Trophoblast cell (in vitro differentiated cells and primary cell): ENCODE results near the gene CDK3. TPM values are rescaled to one million over a fixed set of nuclear protein-coding genes. Genes with fewer than 3 reads are reported as not detected.
A peak's percentile ranks its signal among the peaks of the same experiment; 100 is the strongest.

Experiments used
- DNase-seq, 2 donors: peaks; one replicate each; pipeline ENCODE4 v3.0.0-alpha.2; 2016
- H2AFZ ChIP-seq: 2 replicates; pipeline ENCODE4 v1.6.1; 2013; ENCODE audit warnings: low read length, moderate library complexity, mild to moderate bottlenecking; ENCODE audit not compliant: insufficient read depth, poor library complexity
- H2AK5ac ChIP-seq: 2 replicates; pipeline ENCODE4 v1.6.1; 2013; ENCODE audit warnings: mild to moderate bottlenecking, low read length
- H2BK120ac ChIP-seq: 2 replicates; pipeline ENCODE4 v1.6.1; 2013; ENCODE audit warnings: low read length, mild to moderate bottlenecking, moderate library complexity; ENCODE audit not compliant: insufficient read depth, poor library complexity
- H2BK12ac ChIP-seq: 2 replicates; pipeline ENCODE4 v1.6.1; 2013; ENCODE audit warnings: mild to moderate bottlenecking, low read length, moderate library complexity
- H2BK5ac ChIP-seq: 2 replicates; pipeline ENCODE4 v1.6.1; 2013; ENCODE audit warnings: low read length, low read depth, moderate library complexity, mild to moderate bottlenecking; ENCODE audit not compliant: poor library complexity
- H3K14ac ChIP-seq: 2 replicates; pipeline ENCODE4 v1.6.1; 2013; ENCODE audit warnings: mild to moderate bottlenecking, low read length
- H3K18ac ChIP-seq: 2 replicates; pipeline ENCODE4 v1.6.1; 2013; ENCODE audit warnings: mild to moderate bottlenecking, low read length
- H3K23ac ChIP-seq: 2 replicates; pipeline ENCODE4 v1.6.1; 2013; ENCODE audit warnings: low read length
- H3K27ac ChIP-seq: 2 replicates; pipeline ENCODE4 v1.5.1; 2013; ENCODE audit warnings: low read depth, mild to moderate bottlenecking, inconsistent platforms, low read length, moderate library complexity
- H3K27me3 ChIP-seq: 2 replicates; pipeline ENCODE4 v1.6.1; 2013; ENCODE audit warnings: inconsistent platforms, mild to moderate bottlenecking, low read length, moderate library complexity; ENCODE audit not compliant: insufficient read depth
- H3K36me3 ChIP-seq, 2 experiments: 1 replicate in 1 of 2; 2 replicates in 1 of 2; pipeline ENCODE4 v1.6.1; 2013; ENCODE audit warnings: low read length in 2 of 2, mild to moderate bottlenecking in 2 of 2, moderate library complexity in 1 of 2; ENCODE audit not compliant: insufficient read depth in 2 of 2, control insufficient read depth in 1 of 2
- H3K4ac ChIP-seq: 2 replicates; pipeline ENCODE4 v1.6.1; 2013; ENCODE audit warnings: low read depth, mild to moderate bottlenecking, low read length, moderate library complexity
- H3K4me1 ChIP-seq, 2 experiments: 1 replicate in 1 of 2; 2 replicates in 1 of 2; pipeline ENCODE4 v1.6.1; 2013; ENCODE audit warnings: low read length in 2 of 2, mild to moderate bottlenecking in 2 of 2, moderate library complexity in 1 of 2; ENCODE audit not compliant: insufficient read depth in 2 of 2, control insufficient read depth in 1 of 2
- H3K4me2 ChIP-seq: 2 replicates; pipeline ENCODE4 v1.6.1; 2013; ENCODE audit warnings: inconsistent platforms, mild to moderate bottlenecking, low read length, moderate library complexity
- H3K4me3 ChIP-seq: 2 replicates; pipeline ENCODE4 v1.5.1; 2013; ENCODE audit warnings: mild to moderate bottlenecking, low read depth, low read length, inconsistent platforms
- H3K79me1 ChIP-seq: one replicate; pipeline ENCODE4 v1.6.1; 2013; ENCODE audit warnings: low read length
- H3K79me2 ChIP-seq: 2 replicates; pipeline ENCODE4 v1.6.1; 2013; ENCODE audit warnings: low read length, mild to moderate bottlenecking; ENCODE audit not compliant: control insufficient read depth, insufficient read depth, poor library complexity
- H3K9ac ChIP-seq: 2 replicates; pipeline ENCODE4 v1.6.1; 2013; ENCODE audit warnings: mild to moderate bottlenecking, low read length
- H3K9me3 ChIP-seq: 2 replicates; pipeline ENCODE4 v1.6.1; 2013; ENCODE audit warnings: low read depth, mild to moderate bottlenecking, control low read depth, inconsistent platforms, low read length; ENCODE audit not compliant: insufficient read depth
- H4K12ac ChIP-seq: 2 replicates; pipeline ENCODE4 v1.6.1; 2013; ENCODE audit warnings: low read depth, mild to moderate bottlenecking, low read length, moderate library complexity
- H4K8ac ChIP-seq: 2 replicates; pipeline ENCODE4 v1.6.1; 2013; ENCODE audit warnings: low read depth, mild to moderate bottlenecking, low read length, moderate library complexity
- H4K91ac ChIP-seq: one replicate; pipeline ENCODE4 v1.6.1; 2013; ENCODE audit warnings: low read depth, mild to moderate bottlenecking, low read length, moderate library complexity
- WGBS: extraction: QIAGEN DNeasy Blood & Tissue Kit; methylation state at CpG from one replicate; pipeline ENCODE4 v1.1.7; 2013; ENCODE audit warnings: missing lambda C conversion rate; ENCODE audit not compliant: insufficient read length, insufficient coverage; ENCODE audit errors: extremely low coverage; 5-methylcytosine and 5-hydroxymethylcytosine counted together
- polyA plus RNA-seq: library from polyadenylated mRNA; stranded (reverse); fragments of 200-250 nt; gene quantifications from 2 replicates; pipeline ENCODE4 v1.2.3, GENCODE V29; 2013

The CDK3 gene
- polyA plus RNA-seq = 7.5 and 8.6 TPM in 2 replicates

GRCh38 chr17:76000755-76001521, at the start of gene CDK3:
CDK3 (plus strand) TSS chr17:76000855; CDS start chr17:76001426, 571 bp downstream.
- Histone ChIP-seq H3K79me1 (peaks cover 11% of the 10 kb centered on the region), H3K4ac (no peak within 1 kb of the TSS), H3K79me2 (peaks cover 2% of the 10 kb centered on the region), H3K27me3 (no peaks in the 10 kb centered on the region), H3K4me1 (peaks cover 19 to 21% of the 10 kb centered on the region in 2 experiments), H2BK5ac (no peak within 1 kb of the TSS), H2AK5ac (peak within 1 kb of the TSS; percentile 3), H4K8ac (peak within 1 kb of the TSS; percentile 50), H2BK12ac (no peak within 1 kb of the TSS), H4K12ac (peak within 1 kb of the TSS; percentile 3), H3K9ac (no peak within 1 kb of the TSS), H4K91ac (peak within 1 kb of the TSS; percentile 20), H3K23ac (peak within 1 kb of the TSS; percentile 18), H3K36me3 (peaks cover 15 to 25% of the 10 kb centered on the region in 2 experiments), H3K14ac (peak within 1 kb of the TSS; percentile 24), H3K4me3 (no peak within 1 kb of the TSS), H2AFZ (no peak within 1 kb of the TSS), H3K9me3 (peaks cover 7% of the 10 kb centered on the region), H3K27ac (peak within 1 kb of the TSS; percentile 15), H2BK120ac (peak within 1 kb of the TSS; percentile 1), H3K18ac (peak within 1 kb of the TSS; percentile 35), H3K4me2 (no peak within 1 kb of the TSS)
- DNase-seq = no peak
- WGBS = no CpG with 5 or more reads among the region's 21 CpGs

- peaks cover 2% of the 10 kb centered on the region for H3K9me3 ChIP-seq
- no peaks in the 10 kb centered on the region for H3K27me3 ChIP-seq
- no peak overlapping the region for H4K8ac ChIP-seq
- H2AK5ac ChIP-seq = no peak overlapping the region
- no peaks in the 10 kb centered on the region for H3K79me1 ChIP-seq
- no peak overlapping the region for H4K91ac ChIP-seq
- no peaks in the 10 kb centered on the region for H3K79me2 ChIP-seq
- peak overlapping the region; percentile 36 for H3K4me3 ChIP-seq
- peak overlapping the region; percentile 5 for H3K9ac ChIP-seq
- H3K18ac ChIP-seq = no peak overlapping the region
- H4K12ac ChIP-seq = no peak overlapping the region
- no peaks in the 10 kb centered on the region for H3K4me1 ChIP-seq
- H3K4me2 ChIP-seq = no peak overlapping the region
- no peak for DNase-seq
- H3K27ac ChIP-seq = no peak overlapping the region
- H2BK120ac ChIP-seq = no peak overlapping the region
- peak overlapping the region; percentile 14 for H3K23ac ChIP-seq
- H2BK12ac ChIP-seq = no peak overlapping the region
- peaks cover 56 to 74% of the 10 kb centered on the region in 2 experiments for H3K36me3 ChIP-seq
- no CpG with 5 or more reads among the region's 8 CpGs for WGBS
- H3K14ac ChIP-seq = no peak overlapping the region
- H2BK5ac ChIP-seq = no peak overlapping the region
- no peak overlapping the region for H3K4ac ChIP-seq
- H2AFZ ChIP-seq = no peak overlapping the region
These were observed 49.6 kb upstream of the CDK3 start for GRCh38 chr17:75950855-75951554.

GRCh38 chr17:75959051-75959838, 41.4 kb upstream of the CDK3 start:
- Histone ChIP-seq H3K9me3 (no peaks in the 10 kb centered on the region), H3K27ac (no peak overlapping the region), H2AK5ac (no peak overlapping the region), H3K9ac (no peak overlapping the region), H3K36me3 (peaks cover 22 to 25% of the 10 kb centered on the region in 2 experiments), H2BK5ac (no peak overlapping the region), H3K27me3 (no peaks in the 10 kb centered on the region), H3K14ac (no peak overlapping the region), H2AFZ (no peak overlapping the region), H4K91ac (no peak overlapping the region), H3K4me1 (no peaks in the 10 kb centered on the region), H4K12ac (no peak overlapping the region), H3K4ac (no peak overlapping the region), H2BK12ac (no peak overlapping the region), H2BK120ac (no peak overlapping the region), H3K18ac (no peak overlapping the region), H3K4me2 (no peak overlapping the region), H4K8ac (no peak overlapping the region), H3K23ac (no peak overlapping the region), H3K4me3 (no peak overlapping the region), H3K79me1 (no peaks in the 10 kb centered on the region), H3K79me2 (no peaks in the 10 kb centered on the region)
- WGBS = no CpG with 5 or more reads among the region's 8 CpGs
- no peak for DNase-seq

DNA sequence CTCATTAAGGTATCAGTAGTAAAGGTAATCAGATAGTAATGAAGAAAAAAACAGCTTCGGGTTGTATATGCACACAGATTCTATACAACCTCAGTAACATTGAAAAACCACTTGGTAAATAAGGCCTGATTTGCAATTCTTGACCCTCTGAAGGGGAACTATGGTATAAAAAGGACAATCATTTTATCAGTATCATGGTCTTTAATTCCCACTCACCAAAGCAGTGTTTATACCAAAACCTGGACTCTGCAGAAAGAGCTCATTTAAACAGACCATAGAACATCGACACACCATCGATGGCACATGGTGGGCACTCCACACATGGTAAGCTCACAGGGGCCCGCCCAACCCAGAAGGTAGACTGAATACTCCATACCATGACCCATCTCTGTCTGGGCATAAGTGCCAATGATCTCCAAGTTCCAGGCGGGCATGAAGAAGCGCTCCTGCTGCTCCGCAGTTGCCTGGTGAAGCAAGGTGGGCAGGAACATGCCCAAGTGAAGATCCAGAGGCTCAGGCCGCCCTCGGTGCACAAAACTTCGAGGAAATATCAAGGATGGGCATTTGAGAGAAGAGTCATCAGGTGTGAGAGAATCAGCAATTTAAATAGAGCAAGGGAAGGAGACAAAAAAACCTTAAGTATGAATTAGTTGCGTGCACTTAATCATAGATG, 40.7 kb upstream of the CDK3 start:
- H3K4ac ChIP-seq = no peak overlapping the region
- H2AFZ ChIP-seq = no peak overlapping the region
- H3K27ac ChIP-seq = no peak overlapping the region
- H2BK120ac ChIP-seq = no peak overlapping the region
- H2BK12ac ChIP-seq = no peak overlapping the region
- no peak overlapping the region for H3K18ac ChIP-seq
- DNase-seq = no peak
- no peak overlapping the region for H4K91ac ChIP-seq
- no peaks in the 10 kb centered on the region for H3K79me2 ChIP-seq
- no peak overlapping the region for H3K23ac ChIP-seq
- no CpG with 5 or more reads among the region's 11 CpGs for WGBS
- peaks cover 17 to 20% of the 10 kb centered on the region in 2 experiments for H3K36me3 ChIP-seq
- H3K4me1 ChIP-seq = no peaks in the 10 kb centered on the region
- no peak overlapping the region for H3K4me2 ChIP-seq
- no peak overlapping the region for H3K9ac ChIP-seq
- no peaks in the 10 kb centered on the region for H3K27me3 ChIP-seq
- H3K14ac ChIP-seq = no peak overlapping the region
- no peak overlapping the region for H2BK5ac ChIP-seq
- H3K9me3 ChIP-seq = no peaks in the 10 kb centered on the region
- H3K79me1 ChIP-seq = no peaks in the 10 kb centered on the region
- H4K8ac ChIP-seq = no peak overlapping the region
- no peak overlapping the region for H4K12ac ChIP-seq
- H2AK5ac ChIP-seq = no peak overlapping the region
- H3K4me3 ChIP-seq = no peak overlapping the region
